Measurements from ENCODE around the gene OSGIN1. TPM values are rescaled to one million over a fixed set of nuclear protein-coding genes. Genes with fewer than 3 reads are reported as not detected.

OSGIN1 gene
- polyA plus RNA-seq, 2 donors = 6.0 to 8.3 TPM

DNA sequence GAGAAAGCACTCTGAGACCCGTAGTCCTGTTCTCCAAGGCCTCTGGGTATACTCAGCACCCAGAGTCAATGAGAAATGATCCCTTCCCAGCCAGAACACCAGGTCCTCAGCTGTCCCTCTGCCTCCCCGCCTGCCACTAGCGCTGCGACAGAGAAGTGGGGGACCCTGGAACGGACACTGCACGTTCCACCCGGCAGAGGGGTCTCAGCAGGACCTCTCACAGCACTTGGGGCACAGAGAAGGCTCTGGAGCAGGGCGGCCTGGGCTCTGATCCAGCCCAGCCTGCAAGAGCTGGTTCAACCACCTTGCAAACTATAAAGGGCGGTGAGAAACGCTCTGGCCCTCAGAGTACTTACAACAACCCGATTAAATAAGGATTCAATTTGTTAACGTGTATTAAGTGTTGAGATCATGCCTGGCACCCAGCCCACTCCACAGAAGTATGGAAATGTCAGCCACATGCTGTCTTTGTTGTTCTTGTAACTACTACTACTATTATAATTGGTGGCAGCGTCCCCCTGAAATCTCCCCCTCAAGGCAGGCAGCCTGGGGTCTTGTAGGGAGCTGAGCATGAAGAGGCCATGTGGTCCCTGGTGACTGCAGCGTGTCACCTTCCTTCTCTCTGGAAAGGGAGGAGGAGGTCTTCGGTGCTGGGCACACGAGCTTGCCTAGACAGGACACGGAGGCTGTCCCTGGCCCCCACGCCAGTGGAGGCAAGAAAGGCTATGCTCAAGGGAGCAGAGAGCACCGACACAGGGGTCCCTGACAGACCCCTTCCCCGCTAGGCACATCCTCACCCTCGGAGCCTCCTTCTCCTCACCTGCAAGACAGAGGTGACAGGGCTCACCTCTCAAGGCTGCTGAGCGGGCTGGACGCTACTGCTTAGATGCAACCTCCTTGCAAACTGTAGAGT is 2.4 kb downstream of the OSGIN1 start:
- Histone ChIP-seq H3K27me3 (ENCODE audit: control insufficient read depth in 1 of 2, insufficient read depth in 2 of 2, low read length in 2 of 2) (no peaks in the 10 kb centered on the region), H3K36me3 (ENCODE audit: control insufficient read depth in 2 of 2, insufficient read depth in 2 of 2, low read length in 1 of 2) (peaks cover 5 to 7% of the 10 kb centered on the region in 2 donors), H3K9me3 (ENCODE audit: control insufficient read depth in 2 of 2, insufficient read depth in 1 of 2, low read depth in 1 of 2, low read length in 1 of 2) (no peaks in the 10 kb centered on the region), H3K27ac (ENCODE audit: low read depth in 2 of 2, low read length in 1 of 2) (no peak overlapping the region), H3K4me1 (ENCODE audit: control insufficient read depth in 2 of 2, insufficient read depth in 2 of 2, low read length in 1 of 2) (peaks cover 0 to 12% of the 10 kb centered on the region in 2 donors), H3K4me3 (ENCODE audit: low read depth in 1 of 2, low read length in 2 of 2) (no peak overlapping the region)
- 72 to 81% methylated on average over 23 of the region's 23 CpGs for WGBS, 2 donors

DNA sequence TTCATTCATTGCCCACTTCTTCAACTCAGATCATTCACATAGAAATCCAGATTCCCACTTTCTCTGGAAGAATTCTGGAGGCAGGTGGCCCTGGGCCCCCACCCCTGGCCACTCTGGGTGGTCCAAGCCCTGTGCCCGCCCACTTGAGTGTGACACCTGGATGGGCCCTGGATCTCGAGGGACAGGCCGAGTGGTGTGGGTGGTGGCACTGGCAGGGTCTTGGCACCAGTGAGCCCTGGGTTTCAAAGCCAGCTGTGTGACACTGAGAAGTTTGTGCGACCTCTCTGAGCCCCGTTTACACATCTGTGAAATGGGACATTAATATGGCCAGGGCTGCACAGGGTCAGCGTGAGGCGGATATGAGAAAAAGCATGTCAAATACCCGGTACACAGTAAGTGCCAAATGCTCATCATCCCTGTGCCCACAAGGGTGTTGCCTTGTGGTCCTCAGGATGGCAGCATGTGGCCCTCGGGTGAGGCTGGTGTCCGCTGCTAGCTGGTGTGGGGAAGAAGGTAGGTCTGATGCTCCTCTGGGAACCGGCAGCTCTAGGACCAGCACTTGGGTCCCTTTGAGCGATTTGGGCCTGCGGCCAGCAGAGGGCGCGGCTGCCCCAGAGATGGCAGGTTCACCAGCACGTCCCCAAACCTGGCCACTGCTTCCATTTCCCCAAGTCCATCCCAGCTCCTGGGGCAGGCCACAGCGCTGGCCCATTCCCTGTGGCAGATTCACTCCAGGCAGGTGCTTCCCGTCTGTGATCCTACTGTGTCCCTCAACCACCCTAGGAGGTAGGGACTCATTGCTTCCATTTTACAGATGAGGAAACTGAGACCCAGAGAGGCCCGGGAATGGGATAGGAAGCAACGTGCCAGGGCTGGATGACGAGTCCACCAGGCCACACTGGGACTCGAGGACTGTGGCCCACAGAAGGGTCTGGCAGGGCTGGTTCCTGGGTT is 3.6 kb downstream of the OSGIN1 start:
- H3K36me3 ChIP-seq (ENCODE audit: control insufficient read depth in 2 of 2, insufficient read depth in 2 of 2, low read length in 1 of 2) = peaks cover 5 to 16% of the 10 kb centered on the region in 2 donors
- no peak overlapping the region for H3K4me3 ChIP-seq (ENCODE audit: low read depth in 1 of 2, low read length in 2 of 2)
- no peaks in the 10 kb centered on the region for H3K27me3 ChIP-seq (ENCODE audit: control insufficient read depth in 1 of 2, insufficient read depth in 2 of 2, low read length in 2 of 2)
- 45 to 47% methylated on average over 22 of the region's 22 CpGs for WGBS, 2 donors
- no peak overlapping the region for H3K27ac ChIP-seq (ENCODE audit: low read depth in 2 of 2, low read length in 1 of 2)
- H3K4me1 ChIP-seq (ENCODE audit: control insufficient read depth in 2 of 2, insufficient read depth in 2 of 2, low read length in 1 of 2) = peaks cover 0 to 12% of the 10 kb centered on the region in 2 donors
- no peaks in the 10 kb centered on the region for H3K9me3 ChIP-seq (ENCODE audit: control insufficient read depth in 2 of 2, insufficient read depth in 1 of 2, low read depth in 1 of 2, low read length in 1 of 2)

DNA sequence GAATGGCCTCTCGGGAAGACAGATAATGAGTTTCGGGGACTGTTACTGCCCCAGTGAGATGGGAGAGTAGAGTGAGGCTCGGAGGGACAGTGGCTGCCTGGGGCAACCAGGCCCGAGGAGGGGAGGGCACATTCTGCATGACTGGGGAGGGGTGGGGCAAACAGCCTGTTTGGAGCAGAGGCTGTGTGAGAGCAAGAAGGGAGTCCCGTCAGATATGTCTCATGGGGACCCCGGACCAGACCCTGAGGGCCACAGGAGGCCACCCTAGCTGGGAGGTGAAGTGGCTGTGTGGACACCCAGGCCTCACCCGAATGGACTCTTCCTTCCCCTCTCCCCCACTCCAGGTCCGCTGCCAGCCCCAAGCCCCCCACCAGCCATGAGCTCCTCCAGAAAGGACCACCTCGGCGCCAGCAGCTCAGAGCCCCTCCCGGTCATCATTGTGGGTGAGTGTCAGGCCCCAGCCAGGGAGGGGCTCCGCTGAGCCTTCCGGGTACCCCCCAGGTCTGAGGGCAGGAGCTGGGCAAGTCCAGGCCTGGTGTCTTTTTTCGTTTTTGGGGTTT is 4.3 kb downstream of the OSGIN1 start:
- no peak overlapping the region for H3K4me3 ChIP-seq (ENCODE audit: low read depth in 1 of 2, low read length in 2 of 2)
- 84 to 86% methylated on average over 13 to 14 of the region's 14 CpGs for whole genome bisulfite sequencing, 2 donors
- no peak overlapping the region for H3K27ac ChIP-seq (ENCODE audit: low read depth in 2 of 2, low read length in 1 of 2)
- H3K9me3 ChIP-seq (ENCODE audit: control insufficient read depth in 2 of 2, insufficient read depth in 1 of 2, low read depth in 1 of 2, low read length in 1 of 2) = no peaks in the 10 kb centered on the region
- H3K4me1 ChIP-seq (ENCODE audit: control insufficient read depth in 2 of 2, insufficient read depth in 2 of 2, low read length in 1 of 2) = peaks cover 0 to 12% of the 10 kb centered on the region in 2 donors
- peaks cover 5 to 16% of the 10 kb centered on the region in 2 donors for H3K36me3 ChIP-seq (ENCODE audit: control insufficient read depth in 2 of 2, insufficient read depth in 2 of 2, low read length in 1 of 2)
- no peaks in the 10 kb centered on the region for H3K27me3 ChIP-seq (ENCODE audit: control insufficient read depth in 1 of 2, insufficient read depth in 2 of 2, low read length in 2 of 2)

DNA sequence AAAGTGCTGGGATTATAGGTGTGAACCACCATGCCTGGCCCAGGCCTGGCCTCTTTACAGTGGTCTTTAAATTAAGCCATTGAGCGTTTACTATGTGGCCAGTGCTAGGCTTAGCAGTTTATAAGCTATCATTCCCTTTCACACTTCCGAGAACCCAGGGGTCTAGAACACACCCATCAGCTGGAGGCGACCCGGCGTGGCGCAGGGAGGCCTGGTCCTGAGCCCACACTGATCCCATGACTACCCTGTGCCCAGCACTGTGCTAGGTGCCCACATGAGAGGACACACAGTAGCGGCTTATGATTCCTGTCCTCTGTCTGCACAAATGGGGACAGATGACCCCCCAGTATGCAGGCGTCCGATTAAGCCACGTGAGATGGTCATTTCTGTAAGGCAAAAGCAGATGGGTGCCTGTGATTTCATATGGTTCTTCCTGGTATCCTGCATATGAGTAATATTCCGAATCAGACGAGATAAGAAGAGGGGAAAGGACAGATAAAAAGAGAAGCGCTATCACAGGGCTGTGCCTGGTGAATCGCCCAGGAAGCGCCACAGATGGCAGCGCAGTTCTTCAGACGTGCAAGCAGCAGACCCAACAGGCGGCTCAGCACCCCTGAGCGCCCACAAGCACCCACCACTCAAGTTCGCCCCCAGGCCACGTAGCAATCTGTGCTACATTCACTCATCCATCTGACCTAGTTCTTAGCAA is 5.3 kb downstream of the OSGIN1 start:
- Histone ChIP-seq H3K9me3 (ENCODE audit: control insufficient read depth in 2 of 2, insufficient read depth in 1 of 2, low read depth in 1 of 2, low read length in 1 of 2) (no peaks in the 10 kb centered on the region), H3K4me1 (ENCODE audit: control insufficient read depth in 2 of 2, insufficient read depth in 2 of 2, low read length in 1 of 2) (peaks cover 0 to 10% of the 10 kb centered on the region in 2 donors), H3K27ac (ENCODE audit: low read depth in 2 of 2, low read length in 1 of 2) (no peak overlapping the region), H3K27me3 (ENCODE audit: control insufficient read depth in 1 of 2, insufficient read depth in 2 of 2, low read length in 2 of 2) (no peaks in the 10 kb centered on the region), H3K36me3 (ENCODE audit: control insufficient read depth in 2 of 2, insufficient read depth in 2 of 2, low read length in 1 of 2) (peaks cover 5 to 16% of the 10 kb centered on the region in 2 donors), H3K4me3 (ENCODE audit: low read depth in 1 of 2, low read length in 2 of 2) (no peak overlapping the region)
- 86 to 89% methylated on average over 21 of the region's 21 CpGs for WGBS, 2 donors

DNA sequence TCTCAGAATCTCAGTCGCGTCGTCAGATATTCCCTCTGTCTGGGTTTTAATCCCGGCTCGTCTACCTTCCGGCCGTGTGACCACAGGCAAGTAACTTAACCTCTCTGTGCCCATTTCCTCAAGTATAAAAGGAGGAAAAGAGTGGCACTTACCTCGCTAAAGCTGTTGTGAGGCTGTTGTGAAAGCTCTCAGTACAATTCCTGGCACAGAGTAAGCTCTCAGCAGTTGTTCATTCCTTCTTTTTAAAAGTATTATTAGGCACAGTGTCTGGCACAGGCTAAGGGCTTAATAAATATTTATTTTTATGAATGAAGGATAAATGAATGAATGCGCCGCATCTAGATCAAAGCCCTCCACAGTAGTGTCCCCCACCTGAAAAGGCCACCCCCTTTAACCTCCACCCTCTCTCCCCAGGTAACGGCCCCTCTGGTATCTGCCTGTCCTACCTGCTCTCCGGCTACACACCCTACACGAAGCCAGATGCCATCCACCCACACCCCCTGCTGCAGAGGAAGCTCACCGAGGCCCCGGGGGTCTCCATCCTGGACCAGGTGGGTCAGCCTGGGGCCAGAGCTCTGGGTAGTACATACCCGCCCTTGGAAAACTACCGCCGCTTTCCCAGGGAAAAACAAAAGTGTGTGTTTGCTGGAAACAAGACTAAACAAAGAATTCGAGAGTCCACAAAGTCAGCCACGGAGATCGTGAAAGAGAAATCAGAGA is 6.0 kb downstream of the OSGIN1 start:
- WGBS, 2 donors = 77 to 85% methylated on average over 21 of the region's 21 CpGs
- H3K27ac ChIP-seq (ENCODE audit: low read depth in 2 of 2, low read length in 1 of 2) = no peak overlapping the region
- no peak overlapping the region for H3K4me3 ChIP-seq (ENCODE audit: low read depth in 1 of 2, low read length in 2 of 2)
- H3K9me3 ChIP-seq (ENCODE audit: control insufficient read depth in 2 of 2, insufficient read depth in 1 of 2, low read depth in 1 of 2, low read length in 1 of 2) = no peaks in the 10 kb centered on the region
- peaks cover 5 to 16% of the 10 kb centered on the region in 2 donors for H3K36me3 ChIP-seq (ENCODE audit: control insufficient read depth in 2 of 2, insufficient read depth in 2 of 2, low read length in 1 of 2)
- H3K4me1 ChIP-seq (ENCODE audit: control insufficient read depth in 2 of 2, insufficient read depth in 2 of 2, low read length in 1 of 2) = peaks cover 0 to 4% of the 10 kb centered on the region in 2 donors
- H3K27me3 ChIP-seq (ENCODE audit: control insufficient read depth in 1 of 2, insufficient read depth in 2 of 2, low read length in 2 of 2) = no peaks in the 10 kb centered on the region

DNA sequence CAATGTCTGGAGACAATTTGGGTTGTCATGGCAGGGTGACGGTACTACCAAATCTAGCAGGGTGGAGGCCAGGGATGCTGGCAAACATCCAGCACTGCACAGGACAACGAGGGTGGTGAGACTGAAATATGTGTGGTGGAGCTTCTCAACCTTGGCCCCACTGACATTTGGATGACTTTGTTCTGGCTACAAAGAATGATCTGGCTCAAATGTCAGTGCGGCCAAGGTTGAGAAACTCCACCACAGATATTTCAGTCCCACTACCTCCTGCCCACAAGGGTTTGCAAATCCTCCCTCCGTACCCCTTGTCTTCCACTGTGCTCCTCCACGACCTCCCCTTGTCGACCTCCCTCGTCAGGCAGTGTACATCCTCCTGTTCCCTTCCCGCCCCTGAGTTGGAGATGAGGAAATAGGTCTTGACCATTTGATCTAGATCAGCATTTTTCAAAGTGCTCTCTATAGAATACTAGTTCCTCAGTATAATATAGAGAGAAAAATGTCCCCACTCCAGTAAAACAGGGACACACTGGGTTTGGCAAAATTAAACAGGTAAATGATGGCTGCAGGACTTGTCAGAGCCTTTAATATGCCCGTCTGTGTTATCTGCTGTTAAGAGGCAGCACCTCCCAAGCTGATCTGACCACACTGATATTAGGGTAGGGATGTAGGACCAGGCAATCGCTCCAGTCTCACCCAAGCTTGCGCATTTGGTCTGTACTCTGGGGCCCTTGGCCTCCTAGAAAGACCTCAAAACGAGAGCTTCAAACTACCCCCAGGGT is 6.8 kb downstream of the OSGIN1 start:
- no peaks in the 10 kb centered on the region for H3K4me1 ChIP-seq (ENCODE audit: control insufficient read depth in 2 of 2, insufficient read depth in 2 of 2, low read length in 1 of 2)
- H3K27ac ChIP-seq (ENCODE audit: low read depth in 2 of 2, low read length in 1 of 2) = no peak overlapping the region
- H3K36me3 ChIP-seq (ENCODE audit: control insufficient read depth in 2 of 2, insufficient read depth in 2 of 2, low read length in 1 of 2) = peaks cover 5 to 19% of the 10 kb centered on the region in 2 donors
- no peaks in the 10 kb centered on the region for H3K27me3 ChIP-seq (ENCODE audit: control insufficient read depth in 1 of 2, insufficient read depth in 2 of 2, low read length in 2 of 2)
- WGBS, 2 donors = 85% methylated on average over 12 of the region's 12 CpGs
- H3K9me3 ChIP-seq (ENCODE audit: control insufficient read depth in 2 of 2, insufficient read depth in 1 of 2, low read depth in 1 of 2, low read length in 1 of 2) = no peaks in the 10 kb centered on the region
- no peak overlapping the region for H3K4me3 ChIP-seq (ENCODE audit: low read depth in 1 of 2, low read length in 2 of 2)

DNA sequence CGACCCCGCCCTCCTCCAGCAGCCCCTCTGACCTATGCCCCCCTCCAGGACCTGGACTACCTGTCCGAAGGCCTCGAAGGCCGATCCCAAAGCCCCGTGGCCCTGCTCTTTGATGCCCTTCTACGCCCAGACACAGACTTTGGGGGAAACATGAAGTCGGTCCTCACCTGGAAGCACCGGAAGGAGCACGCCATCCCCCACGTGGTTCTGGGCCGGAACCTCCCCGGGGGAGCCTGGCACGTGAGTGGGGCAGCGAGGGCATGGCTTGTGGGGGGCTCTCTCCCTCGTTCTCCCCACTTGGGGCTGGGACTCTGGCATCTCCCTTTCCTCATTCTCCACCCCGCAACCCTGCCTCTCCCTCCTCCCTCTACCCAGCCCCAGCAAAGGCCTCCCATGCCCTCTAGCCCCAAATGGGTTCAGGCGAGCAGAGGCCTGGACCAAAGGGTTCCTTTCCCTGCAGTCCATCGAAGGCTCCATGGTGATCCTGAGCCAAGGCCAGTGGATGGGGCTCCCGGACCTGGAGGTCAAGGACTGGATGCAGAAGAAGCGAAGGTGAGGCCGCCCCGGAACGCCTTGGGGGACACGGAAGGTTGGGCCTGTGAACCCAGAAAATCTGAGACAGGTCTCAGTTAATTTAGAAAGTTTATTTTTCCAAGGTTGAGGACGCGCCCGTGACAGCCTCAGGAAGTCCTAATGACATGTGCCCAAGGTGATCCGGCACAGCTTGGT is 7.6 kb downstream of the OSGIN1 start:
- WGBS, 2 donors = 88 to 93% methylated on average over 28 to 29 of the region's 29 CpGs
- no peaks in the 10 kb centered on the region for H3K4me1 ChIP-seq (ENCODE audit: control insufficient read depth in 2 of 2, insufficient read depth in 2 of 2, low read length in 1 of 2)
- no peak overlapping the region for H3K27ac ChIP-seq (ENCODE audit: low read depth in 2 of 2, low read length in 1 of 2)
- H3K4me3 ChIP-seq (ENCODE audit: low read depth in 1 of 2, low read length in 2 of 2) = no peak overlapping the region
- no peaks in the 10 kb centered on the region for H3K9me3 ChIP-seq (ENCODE audit: control insufficient read depth in 2 of 2, insufficient read depth in 1 of 2, low read depth in 1 of 2, low read length in 1 of 2)
- H3K36me3 ChIP-seq (ENCODE audit: control insufficient read depth in 2 of 2, insufficient read depth in 2 of 2, low read length in 1 of 2) = peaks cover 5 to 26% of the 10 kb centered on the region in 2 donors
- no peaks in the 10 kb centered on the region for H3K27me3 ChIP-seq (ENCODE audit: control insufficient read depth in 1 of 2, insufficient read depth in 2 of 2, low read length in 2 of 2)

DNA sequence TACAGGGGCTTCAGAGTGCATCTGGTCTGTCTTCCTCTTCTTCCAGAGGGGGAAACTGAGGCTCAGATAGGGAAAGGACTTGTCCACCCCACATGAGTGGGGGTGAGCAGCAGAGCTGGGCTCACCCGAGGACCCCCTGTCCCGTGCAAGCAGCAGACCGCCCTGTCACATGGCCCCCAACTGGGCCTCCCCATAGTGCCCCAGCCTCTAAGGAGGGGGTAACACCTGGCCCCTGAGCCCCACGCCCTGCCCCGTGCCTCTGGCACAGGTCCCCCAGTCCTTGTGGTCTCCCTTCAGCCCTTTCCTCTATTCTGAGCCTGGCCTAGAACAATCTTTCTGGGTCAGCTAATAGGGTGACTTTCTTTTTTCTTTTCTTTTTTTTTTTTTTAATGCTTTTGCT is 8.6 kb downstream of the OSGIN1 start:
- Histone ChIP-seq H3K27ac (ENCODE audit: low read depth in 2 of 2, low read length in 1 of 2) (no peak overlapping the region), H3K4me3 (ENCODE audit: low read depth in 1 of 2, low read length in 2 of 2) (no peak overlapping the region), H3K36me3 (ENCODE audit: control insufficient read depth in 2 of 2, insufficient read depth in 2 of 2, low read length in 1 of 2) (peaks cover 5 to 27% of the 10 kb centered on the region in 2 donors), H3K27me3 (ENCODE audit: control insufficient read depth in 1 of 2, insufficient read depth in 2 of 2, low read length in 2 of 2) (no peaks in the 10 kb centered on the region), H3K4me1 (ENCODE audit: control insufficient read depth in 2 of 2, insufficient read depth in 2 of 2, low read length in 1 of 2) (no peaks in the 10 kb centered on the region), H3K9me3 (ENCODE audit: control insufficient read depth in 2 of 2, insufficient read depth in 1 of 2, low read depth in 1 of 2, low read length in 1 of 2) (no peaks in the 10 kb centered on the region)
- WGBS, 2 donors = 88 to 89% methylated on average over 5 of the region's 5 CpGs
